GM12878 (cell line): Measurements from ENCODE around the gene TRIAP1.

Experiments used
- CEBPB ChIP-seq, 2 experiments: fragments of 150-350 bp in 1 of 2; IDR thresholded peaks; 2 replicates each; pipeline ENCODE4 v1.6.1; 2012 to 2014; ENCODE audit warnings: low read depth in 2 of 2, low read length in 2 of 2, borderline replicate concordance in 1 of 2, inconsistent platforms in 1 of 2
- EP300 ChIP-seq, 2 experiments: fragments of 150-350 bp in 1 of 2; IDR thresholded peaks; 2 replicates each; pipeline ENCODE4 v1.6.1; 2011 to 2012; ENCODE audit warnings: low read depth in 2 of 2, low read length in 2 of 2, borderline replicate concordance in 1 of 2, improper control_type of control experiment in 1 of 2, inconsistent platforms in 1 of 2; ENCODE audit not compliant: control insufficient read depth in 1 of 2
- SUZ12 ChIP-seq: fragments of 200-600 bp; sonication (generic); IDR thresholded peaks from one replicate; pipeline ENCODE4 v1.6.1; 2018; ENCODE audit warnings: antibody characterized with exemption, mild to moderate bottlenecking; ENCODE audit not compliant: unreplicated experiment
- TF ChIP-seq, protein P1 (sequence below): IDR thresholded peaks from 2 replicates; pipeline ENCODE4 v1.6.1; 2012; ENCODE audit warnings: low read depth, low read length, improper control_type of control experiment

- TF ChIP-seq CEBPB (IDR thresholded peaks at IDR 0.05; ENCODE audit: borderline replicate concordance in 1 of 2, low read depth in 2 of 2, low read length in 2 of 2) (no peak), EP300 (IDR thresholded peaks at IDR 0.05; ENCODE audit: borderline replicate concordance in 1 of 2, control insufficient read depth in 1 of 2, low read depth in 2 of 2, low read length in 2 of 2) (no peak), SUZ12 (no peak)
- TF ChIP-seq, protein P1, sequence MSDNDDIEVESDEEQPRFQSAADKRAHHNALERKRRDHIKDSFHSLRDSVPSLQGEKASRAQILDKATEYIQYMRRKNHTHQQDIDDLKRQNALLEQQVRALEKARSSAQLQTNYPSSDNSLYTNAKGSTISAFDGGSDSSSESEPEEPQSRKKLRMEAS, result no peak
These were observed 29.5 kb downstream of the TRIAP1 start for GRCh38 chr12:120416490-120417216.
